GM19035 (cell line): ENCODE measurements around the gene SMC5.
"Not testable (repeated sequence)": the region's sequence is repeated elsewhere in the genome, so short reads cannot be mapped to it uniquely, and the experiment has no call there.

Experiments used
- ATAC-seq: cut with Tn5 transposase; IDR thresholded peaks from one replicate; pipeline ENCODE4 v1.9.1; 2021; ENCODE audit not compliant: unreplicated experiment

The SMC5 gene

DNA sequence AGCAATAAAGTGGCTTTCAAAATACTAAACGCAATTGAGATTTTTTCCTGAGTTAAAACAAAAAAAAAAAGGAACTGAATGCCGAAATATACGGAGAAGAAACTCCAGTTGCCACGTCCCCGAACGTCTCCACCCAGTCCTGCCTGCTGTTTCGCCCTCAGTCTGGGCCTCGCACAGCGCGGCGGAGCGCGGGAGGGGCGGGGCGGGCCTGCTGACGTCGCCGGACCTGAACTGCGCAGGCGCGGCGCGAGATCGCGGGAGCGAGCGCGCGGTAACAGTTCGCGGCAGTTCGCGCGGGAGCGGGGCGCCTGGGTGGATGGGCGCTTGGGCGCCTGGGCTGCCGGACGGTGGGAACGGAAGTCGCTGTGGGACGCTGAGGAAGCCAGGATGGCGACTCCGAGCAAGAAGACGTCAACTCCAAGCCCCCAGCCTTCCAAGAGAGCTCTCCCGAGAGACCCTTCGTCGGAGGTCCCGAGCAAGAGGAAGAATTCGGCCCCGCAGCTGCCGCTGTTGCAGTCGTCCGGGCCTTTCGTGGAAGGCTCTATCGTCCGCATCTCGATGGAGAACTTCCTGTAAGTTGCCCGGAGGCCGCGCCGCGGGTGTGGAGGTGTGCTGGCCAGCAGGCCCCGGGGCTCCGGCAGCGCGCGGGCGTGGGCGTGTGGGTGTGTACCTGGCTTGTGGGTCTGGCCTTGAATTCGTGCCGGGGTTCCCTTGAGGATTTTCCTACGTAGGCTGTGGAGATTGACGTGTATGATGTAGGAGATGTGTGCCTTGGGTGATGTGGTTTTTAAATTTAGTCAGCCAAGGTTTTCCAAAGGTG is at the start of gene SMC5:
Gene SMC5 (plus strand): TSS at position 287 of the 820 bp plus-strand sequence. CDS start 101 bp downstream, at position 388.
- ATAC-seq = peak; percentile 80

DNA sequence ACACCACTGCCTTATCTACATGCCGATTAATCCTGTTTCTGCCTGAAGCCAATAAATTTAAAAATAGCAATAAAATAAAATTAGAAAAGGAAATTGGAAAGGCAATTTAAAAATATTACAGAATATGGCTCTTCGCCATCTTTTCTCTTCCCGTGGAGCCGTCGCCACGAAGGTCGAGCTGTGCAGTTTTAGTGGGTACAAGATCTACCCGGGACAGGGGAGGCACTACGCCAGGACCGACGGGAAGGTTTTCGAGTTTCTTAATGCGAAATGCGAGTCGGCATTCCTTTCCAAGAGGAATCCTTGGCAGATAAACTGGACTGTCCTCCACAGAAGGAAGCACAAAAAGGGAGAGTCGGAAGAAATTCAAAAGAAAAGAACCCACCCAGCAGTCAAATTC is 41.7 kb upstream of the SMC5 start:
- ATAC-seq = no peak

DNA sequence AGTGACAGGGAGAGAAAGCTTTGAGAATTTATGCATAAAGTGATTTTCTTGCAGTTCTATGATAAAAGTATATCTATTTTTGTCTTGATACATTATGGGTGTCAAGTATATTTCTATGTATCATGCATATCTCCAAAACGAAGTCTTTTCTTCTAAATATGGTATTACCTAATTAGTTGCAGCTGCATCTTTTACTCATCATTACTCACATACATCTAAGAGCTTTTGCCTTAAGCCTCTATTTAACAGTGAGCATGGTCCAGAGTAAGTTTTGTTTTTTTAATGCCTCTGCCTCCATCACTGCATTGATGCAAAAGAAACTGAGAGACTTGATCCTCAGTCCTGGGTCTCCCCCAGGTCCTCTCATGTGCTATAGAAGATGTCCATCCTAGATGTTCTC is 40.0 kb upstream of the SMC5 start:
- ATAC-seq = no peak

DNA sequence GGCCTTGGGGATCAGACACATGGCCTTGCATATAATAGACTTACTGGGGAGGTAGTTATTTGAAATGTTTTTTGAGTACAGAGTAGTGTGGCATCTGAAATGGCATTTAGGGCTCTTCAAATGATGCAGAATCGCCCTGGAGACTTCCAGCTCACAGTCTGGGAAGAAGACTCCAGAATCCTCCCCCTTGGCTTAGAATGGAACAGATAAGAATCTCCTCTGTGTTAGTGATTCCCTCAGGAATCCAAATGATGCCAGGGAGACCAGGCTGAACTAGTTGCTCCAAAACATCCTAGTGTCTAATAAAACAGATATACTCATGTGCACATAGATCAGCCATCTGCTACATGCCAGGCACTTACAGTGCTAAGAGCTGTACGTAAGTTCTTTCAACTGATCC is 38.6 kb upstream of the SMC5 start:
- ATAC-seq = no peak

DNA sequence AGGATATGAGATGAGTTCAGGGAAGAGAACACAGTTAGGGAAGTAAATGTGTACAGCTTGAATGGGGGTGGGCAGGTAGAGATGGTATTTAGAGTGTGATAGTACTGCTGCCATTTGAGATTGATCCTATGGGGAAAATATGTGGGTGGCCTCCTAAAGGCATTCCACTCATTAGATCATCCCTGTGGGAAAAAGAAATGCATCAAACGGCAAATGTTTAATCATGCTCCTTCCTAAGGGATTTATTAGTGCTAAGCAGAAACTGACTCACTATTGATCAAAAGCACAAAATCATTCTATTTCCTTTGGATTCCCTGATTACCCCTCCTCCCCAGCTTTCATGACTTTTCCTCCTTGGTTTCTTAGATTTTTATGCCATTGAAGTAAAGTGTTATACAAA is 36.4 kb upstream of the SMC5 start:
- no peak for ATAC-seq

DNA sequence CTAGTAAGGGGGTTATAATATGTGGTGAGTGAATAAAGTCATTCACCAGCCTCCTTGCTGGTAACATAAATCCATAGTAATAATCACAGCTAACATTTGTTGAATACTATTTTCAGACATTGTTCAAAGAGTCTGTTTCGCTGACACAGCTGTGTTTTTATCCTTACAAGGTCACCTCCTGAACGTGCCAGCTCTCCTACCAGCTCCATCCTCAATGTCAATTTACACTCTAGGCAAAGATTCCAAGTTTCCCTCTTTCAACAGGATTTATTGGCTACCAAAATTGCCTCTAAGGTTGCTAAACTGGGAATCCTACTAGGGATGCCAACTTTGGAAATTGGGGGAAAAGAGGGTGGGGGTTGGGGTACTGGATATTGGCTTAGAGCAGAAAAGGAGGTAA is 30.7 kb upstream of the SMC5 start:
- ATAC-seq = no peak

DNA sequence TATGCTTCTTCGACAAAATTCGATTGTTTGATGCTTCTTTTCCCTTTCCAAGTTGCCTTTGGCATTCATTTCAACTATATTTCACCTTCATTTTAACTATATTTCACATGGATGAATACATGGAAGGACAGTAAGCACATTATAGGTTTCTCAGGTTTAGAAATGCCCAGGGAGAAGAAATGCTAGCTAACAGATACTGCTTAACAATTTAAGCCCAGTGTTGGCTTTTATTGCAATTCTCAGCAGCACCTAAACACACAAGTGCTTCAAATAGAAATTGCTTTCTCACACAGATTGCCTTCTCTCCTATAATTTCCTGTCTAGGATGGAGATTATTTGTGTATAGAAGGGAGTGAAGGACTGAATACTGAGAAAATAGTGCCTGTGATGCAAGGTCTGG is 30.2 kb upstream of the SMC5 start:
- ATAC-seq = no peak

DNA sequence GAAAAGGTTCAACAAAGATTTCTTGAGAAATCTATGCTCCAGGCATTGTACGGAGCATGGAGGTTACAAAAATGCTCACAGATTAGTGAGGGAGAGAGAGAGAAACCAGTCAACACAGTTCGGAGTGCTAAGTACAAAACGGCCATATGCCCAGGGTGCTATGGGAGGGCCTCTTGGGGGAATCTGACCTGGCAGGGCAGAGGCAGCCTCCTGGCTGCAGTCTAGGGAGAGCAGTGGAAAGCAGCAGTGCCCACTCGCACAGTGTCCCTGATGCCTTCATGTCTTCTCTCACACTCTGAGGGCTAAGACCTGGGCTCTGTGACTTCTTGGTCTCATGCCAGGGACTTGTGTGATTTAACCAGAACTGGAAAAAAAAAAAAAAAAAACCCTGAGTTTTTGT is 29.8 kb upstream of the SMC5 start:
- no peak for ATAC-seq

DNA sequence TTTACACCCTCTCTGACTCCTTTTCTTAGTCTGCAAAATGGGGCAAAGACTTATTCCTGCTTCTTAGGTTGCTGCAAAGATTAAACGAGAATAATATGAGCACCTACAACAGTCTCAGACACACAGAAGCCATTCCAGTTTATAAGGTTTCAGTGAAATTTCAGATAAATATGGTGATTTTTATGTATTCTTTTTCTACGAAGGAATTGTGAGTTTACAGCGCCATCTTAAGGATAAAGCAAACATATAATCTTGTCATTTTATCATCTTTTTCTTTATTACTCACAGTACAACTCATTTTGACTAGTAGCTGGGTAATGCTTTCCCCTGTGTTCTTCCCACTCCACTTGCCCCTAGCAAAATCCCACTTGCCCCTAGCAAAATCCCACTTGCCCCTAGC is 29.2 kb upstream of the SMC5 start:
- ATAC-seq = no peak

DNA sequence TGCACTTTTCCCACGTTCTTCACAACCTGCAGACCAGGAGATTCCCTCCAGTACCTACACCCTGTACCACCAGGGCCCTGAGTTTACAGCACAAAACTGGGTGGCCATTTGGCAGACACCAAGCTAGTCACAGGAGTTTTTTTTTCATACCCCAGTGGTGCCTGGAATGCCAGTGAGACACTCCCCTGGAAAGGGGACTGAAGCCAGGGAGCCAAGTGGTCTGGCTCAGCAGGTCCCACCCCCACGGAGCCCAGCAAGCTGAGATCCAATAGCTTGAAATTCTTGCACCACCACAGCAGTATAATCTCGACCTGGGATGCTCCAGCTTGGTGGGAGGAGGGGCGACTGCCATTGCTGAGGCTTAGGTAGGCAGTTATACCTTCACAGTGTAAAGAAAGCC is 26.3 kb upstream of the SMC5 start:
- ATAC-seq = no peak

DNA sequence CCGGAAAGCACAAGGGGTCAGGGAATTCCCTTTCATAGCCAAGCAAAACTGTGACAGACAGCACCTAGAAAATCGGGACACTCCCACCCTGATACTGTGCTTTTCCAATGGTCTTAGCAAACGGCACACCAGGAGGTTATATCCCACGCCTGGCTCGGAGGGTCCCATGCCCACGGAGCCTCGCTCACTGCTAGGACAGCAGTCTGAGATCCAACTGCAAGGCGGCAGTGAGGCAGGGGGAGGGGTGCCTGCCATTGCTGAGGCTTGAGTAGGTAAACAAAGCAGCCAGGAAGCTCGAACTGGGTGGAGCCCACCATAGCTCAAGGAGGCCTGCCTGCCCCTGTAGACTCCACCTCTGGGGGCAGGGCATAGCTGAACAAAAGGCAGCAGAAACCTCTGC is 24.6 kb upstream of the SMC5 start:
- not testable (repeated sequence) for ATAC-seq

DNA sequence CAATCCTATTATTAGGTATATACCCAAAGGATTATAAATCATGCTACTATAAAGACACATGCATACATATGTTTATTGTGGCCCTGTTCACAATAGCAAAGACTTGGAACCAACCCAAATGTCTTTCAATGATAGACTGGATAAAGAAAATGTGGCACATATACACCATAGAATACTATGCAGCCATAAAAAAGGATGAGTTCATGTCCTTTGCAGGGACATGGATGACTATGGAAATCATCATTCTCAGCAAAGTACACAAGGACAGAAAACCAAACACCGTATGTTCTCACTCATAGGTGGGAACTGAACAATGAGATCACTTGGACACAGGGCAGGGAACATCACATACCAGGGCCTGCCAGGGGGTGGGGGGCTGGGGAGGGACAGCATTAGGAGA is 12.8 kb upstream of the SMC5 start:
- ATAC-seq = not testable (repeated sequence)

DNA sequence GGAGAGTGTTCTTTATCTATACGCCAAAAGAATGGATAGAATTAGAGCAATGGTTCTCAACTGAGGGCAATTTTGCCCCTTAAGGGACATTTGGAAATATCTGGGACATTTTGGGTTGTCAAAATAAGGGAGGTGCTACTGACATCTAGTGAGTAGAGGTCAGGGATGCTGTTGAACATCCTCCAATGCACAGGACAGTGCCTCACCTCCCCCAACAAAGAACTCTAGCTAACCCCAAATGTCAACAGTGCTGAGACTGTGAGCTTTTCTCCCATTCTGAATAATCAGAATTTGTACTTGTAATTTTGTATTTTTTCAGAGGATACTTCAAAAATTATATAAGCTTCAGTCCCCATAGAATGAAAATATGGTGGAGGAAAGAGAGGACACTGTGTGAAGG is 8.6 kb upstream of the SMC5 start:
- ATAC-seq = no peak

DNA sequence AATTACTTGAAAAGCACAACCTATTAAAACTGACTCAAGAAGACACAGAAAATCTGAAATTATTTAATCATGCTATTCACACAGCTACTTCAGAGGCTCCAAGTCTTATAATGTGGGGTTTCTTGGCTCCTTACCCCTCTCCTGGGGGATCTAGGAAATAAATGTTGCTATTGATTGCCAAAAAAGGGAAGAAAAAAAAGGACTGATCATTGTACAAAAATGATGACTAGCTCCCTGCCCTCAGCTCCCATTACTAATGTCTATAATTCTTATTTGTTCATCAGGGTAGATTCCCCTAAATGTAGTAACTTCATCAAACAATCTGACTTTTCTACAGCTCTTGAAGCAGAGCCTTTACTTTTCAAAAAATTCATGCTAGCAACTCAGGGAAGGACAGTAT is 3.3 kb upstream of the SMC5 start:
- ATAC-seq = no peak

DNA sequence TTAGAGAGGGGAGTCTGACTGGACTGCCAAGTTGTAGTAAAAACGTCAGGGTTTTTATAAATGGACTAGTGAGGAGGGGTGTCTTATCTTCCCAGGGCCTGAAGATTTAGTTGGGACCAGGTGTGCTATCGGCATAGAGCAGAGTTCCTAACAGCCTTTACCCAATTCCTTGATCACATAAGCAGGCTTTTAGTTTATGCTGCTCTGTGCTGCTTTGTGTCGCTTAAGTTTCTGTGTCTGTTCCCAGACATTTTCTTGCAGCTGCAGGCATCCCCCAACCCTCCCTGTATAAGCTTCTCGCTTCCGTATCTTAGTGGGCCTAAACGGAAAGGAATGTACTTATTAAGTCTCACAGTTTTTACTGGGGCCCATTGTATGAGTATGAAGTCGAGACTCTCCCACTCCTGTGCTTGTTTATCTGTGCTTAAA is 2.6 kb upstream of the SMC5 start:
- no peak for ATAC-seq

DNA sequence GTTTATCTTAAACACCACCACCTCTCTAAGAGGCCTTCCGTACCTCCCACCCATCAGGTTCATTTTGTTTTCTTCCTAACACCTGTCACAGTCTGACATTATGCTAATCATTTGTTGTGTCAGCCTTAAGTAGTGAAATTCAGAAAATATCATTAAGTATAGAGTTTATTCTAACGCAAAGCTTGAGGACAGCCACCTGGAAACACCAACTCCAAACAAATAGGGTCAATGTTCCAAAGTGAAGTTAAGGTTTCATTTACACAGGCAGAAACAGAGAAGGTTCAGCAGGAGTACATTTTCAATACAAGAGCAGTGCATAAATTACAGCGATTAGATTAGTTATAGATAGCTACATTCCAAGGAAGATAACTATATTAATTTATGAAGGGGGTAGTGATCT is 1.3 kb upstream of the SMC5 start:
- no peak for ATAC-seq

DNA sequence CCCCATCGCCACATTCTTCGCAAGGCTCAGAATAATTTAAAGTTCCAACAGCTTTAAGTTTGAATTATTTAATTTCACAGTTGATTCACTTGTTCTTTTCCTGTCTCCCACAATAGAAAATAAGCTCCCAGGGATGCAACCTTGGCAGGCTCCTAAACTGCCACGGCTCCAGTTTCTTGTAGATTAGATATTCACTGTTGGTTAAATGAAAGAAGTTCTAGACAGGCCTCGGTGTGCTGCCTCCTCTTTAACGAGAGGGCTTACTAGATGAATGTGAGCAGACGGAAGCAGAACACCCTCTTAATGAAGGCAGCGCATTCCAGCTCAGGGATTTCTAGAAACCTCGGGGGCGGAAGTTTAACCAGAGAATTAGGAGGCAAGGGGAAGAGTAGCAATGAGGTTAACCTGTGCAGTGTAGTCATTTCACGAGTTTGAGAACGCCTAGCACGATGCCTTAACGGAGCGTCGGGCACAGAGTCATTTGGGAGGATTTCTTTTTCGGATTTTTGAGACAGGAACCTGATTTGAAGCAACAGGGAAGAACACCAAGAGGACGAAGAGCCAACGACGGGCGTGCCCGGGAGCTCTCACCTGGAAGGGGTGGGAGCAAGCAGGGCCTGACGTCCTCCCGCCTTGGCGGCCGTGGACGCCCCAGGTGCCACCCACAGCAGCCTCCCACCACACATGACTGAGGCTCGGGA is 637 bp upstream of the SMC5 start:
- peak; percentile 55 for ATAC-seq

DNA sequence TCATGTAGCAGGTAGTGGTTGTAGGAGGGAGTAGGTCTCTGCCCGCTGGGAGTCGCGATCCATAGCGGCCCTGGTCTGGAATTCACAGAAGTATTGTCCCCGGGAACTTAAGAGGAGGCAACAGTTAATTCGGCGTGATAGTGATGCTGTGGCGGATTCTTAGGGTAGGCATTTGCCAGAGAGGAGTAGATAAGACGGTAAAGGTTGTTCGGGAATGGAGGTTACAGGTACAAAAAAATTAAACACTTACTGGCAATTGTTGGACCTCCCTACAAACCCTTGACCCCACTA is 679 bp downstream of the SMC5 start:
- no peak for ATAC-seq

DNA sequence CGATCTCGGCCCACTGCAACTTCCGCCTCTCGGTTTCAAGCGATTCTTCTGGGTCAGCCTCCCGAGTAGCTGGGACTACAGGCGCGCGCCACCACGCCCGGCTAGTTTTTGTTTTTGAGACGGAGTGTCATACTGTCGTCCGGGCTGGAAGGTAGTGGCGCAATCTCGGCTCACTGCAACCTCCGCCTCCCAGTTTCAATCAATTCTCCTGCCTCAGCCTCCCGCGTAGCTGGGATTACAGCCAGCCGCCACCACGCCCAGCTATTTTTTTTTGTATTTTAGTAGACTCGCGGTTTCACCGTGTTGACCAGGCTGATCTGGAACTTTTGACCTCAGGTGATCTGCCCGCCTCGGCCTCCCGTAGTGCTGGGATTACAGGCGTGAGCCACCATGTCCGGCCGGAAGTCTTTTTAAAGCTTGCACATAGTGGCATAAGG is 1.2 kb downstream of the SMC5 start:
- ATAC-seq = no peak

DNA sequence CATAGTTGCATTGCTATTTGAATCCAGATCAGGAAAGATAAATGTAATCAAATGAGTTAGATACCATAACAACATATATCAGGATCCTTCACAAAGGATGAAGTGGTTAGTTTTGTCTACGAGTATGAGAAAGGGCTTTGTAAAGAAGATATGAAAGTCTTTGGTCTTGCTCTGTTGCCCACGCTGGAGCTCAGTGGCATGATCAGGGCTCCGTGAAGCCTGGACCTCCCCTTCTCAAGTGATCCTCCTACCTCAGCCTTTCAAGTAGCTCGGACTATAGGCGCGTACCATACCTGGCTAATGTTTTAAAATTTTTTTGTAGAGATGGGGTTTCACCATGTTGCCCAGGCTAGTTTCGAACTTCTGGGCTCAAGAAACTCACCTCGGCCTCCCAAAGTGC is 1.8 kb downstream of the SMC5 start:
- peak; percentile 18 for ATAC-seq

DNA sequence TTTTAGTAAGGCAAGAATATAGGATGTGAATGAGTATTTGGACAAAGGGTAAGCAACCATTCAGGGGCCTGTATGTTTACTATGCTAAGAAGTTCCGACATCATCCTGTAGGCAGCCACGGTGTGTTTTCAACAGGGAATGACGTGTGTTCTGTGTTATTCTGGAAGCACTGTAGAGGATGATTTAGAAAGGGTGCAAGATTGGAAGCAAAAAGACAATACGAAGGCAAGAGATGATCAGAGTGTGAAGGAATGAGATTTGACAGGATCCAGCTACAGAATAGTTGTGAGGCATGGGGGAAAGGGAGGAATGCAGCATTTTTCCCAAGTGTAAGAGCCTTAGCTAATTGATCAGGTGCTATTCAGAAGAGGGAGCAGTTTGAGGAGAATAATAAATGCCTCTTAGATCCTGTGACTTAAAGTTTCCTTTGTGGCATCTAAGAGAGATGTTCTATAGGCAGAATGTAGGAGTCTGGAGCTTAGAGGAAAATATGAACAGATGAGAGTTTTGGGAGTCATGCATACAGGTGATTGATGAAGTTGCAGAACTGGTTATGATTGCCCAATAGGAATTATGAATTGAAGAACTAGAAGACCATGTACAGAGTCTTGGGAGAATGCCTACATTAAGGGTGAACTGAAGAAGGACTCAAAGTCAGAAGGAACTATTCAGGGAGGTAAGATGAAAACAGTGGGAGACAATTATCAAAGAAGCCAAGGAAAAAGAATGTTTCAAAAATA is 2.5 kb downstream of the SMC5 start:
- ATAC-seq = no peak

DNA sequence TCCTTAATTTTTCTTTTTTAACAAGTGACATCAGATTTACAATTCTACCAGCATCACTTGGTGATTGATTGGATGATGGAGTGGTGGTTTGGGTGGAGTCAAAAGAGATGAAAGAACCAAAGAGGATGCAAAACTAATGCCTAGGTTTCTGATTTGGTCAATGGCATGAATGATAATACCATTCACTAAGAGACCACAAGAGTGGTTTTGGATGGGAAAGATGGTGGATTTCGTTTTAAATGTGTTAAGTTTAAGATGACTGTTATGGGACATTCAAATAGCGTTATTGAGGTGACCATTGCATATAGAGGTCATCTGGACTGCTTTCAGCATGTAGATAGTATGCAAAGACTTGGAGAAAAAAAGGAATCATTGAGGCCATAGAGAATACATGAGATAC is 3.6 kb downstream of the SMC5 start:
- no peak for ATAC-seq
